ENCODE data around the gene TNFAIP8L2.

The TNFAIP8L2 gene

DNA sequence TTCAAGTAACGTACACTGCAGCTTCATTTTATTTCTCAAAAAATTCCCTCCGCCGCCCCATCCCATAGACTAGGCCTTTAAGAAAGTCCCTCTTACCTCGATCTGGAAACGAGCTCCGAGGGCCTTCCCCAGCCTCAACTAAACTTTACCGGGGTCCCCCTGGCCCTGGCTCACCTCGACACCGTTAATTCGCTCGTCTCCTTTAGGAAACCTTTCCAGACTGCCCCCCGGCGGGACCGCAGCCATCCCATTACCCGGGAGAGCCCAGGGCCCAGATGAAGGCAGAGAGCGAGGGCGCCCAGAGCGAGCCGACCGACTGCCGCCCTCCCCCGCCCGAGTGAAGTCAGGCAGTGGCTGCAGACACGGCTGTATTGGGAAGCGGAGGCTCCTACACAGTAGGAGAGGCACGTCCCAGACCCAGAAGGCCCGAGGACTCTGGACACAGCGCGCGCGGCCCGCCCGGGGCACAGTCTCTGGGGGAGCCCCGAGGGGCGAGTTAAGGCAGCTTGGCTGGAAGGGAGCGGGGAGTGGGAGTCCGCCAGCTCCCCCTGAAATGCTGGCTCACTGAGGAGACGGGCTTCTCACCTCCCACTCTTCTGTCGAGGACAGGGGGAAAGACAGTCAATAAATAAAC lies 24.6 kb upstream of the TNFAIP8L2 start:
- TF ChIP-seq, protein P1, sequence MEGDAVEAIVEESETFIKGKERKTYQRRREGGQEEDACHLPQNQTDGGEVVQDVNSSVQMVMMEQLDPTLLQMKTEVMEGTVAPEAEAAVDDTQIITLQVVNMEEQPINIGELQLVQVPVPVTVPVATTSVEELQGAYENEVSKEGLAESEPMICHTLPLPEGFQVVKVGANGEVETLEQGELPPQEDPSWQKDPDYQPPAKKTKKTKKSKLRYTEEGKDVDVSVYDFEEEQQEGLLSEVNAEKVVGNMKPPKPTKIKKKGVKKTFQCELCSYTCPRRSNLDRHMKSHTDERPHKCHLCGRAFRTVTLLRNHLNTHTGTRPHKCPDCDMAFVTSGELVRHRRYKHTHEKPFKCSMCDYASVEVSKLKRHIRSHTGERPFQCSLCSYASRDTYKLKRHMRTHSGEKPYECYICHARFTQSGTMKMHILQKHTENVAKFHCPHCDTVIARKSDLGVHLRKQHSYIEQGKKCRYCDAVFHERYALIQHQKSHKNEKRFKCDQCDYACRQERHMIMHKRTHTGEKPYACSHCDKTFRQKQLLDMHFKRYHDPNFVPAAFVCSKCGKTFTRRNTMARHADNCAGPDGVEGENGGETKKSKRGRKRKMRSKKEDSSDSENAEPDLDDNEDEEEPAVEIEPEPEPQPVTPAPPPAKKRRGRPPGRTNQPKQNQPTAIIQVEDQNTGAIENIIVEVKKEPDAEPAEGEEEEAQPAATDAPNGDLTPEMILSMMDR (IDR thresholded peaks at IDR 0.05; ENCODE audit: control insufficient read depth, extremely low read depth, insufficient read depth), result no peak
- no peak for DNase-seq (ENCODE audit: low read depth)
- H3K4me3 ChIP-seq (ENCODE audit: low read depth, low read length), result no peak overlapping the region

GRCh38 chr1:151132335-151133017 lies 24.0 kb upstream of the TNFAIP8L2 start:
- TF ChIP-seq, protein P1 (IDR thresholded peaks at IDR 0.05; ENCODE audit: control insufficient read depth, extremely low read depth, insufficient read depth), result no peak
- no peak for DNase-seq (ENCODE audit: low read depth)
- no peak overlapping the region for H3K4me3 ChIP-seq (ENCODE audit: low read depth, low read length)

- no peak overlapping the region for H3K4me3 ChIP-seq (ENCODE audit: low read depth, low read length)
- TF ChIP-seq, protein P1 (IDR thresholded peaks at IDR 0.05; ENCODE audit: control insufficient read depth, extremely low read depth, insufficient read depth), result no peak
Measured at GRCh38 chr1:151133018-151133806, 23.2 kb upstream of the TNFAIP8L2 start.

DNA sequence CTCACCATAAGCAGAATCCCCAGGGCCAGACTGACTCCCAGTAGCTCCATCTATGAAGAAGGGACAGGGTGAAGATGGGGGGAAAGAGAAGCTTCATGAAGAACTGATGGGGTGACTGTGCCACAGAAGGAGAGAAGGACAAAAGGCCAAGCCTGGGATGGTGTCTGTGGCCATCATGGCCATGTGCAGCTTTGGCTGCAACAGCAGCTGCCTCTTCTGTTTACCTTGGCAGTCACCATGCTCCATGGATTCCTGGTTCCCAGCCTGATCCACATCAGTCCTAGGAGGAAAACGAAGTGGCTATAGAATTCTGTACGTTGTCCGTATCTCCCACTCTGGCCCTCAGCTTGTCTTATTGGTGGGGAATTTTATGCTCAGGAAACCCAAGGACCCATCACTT lies 22.1 kb upstream of the TNFAIP8L2 start:
- DNase-seq (ENCODE audit: low read depth), result peak; percentile 19
- TF ChIP-seq, protein P1 (IDR thresholded peaks at IDR 0.05; ENCODE audit: control insufficient read depth, extremely low read depth, insufficient read depth), result no peak
- no peak overlapping the region for H3K4me3 ChIP-seq (ENCODE audit: low read depth, low read length)

More at GRCh38 chr1:151133018-151133806, 23.2 kb upstream of the TNFAIP8L2 start:
- DNase-seq (ENCODE audit: low read depth), result no peak

DNA sequence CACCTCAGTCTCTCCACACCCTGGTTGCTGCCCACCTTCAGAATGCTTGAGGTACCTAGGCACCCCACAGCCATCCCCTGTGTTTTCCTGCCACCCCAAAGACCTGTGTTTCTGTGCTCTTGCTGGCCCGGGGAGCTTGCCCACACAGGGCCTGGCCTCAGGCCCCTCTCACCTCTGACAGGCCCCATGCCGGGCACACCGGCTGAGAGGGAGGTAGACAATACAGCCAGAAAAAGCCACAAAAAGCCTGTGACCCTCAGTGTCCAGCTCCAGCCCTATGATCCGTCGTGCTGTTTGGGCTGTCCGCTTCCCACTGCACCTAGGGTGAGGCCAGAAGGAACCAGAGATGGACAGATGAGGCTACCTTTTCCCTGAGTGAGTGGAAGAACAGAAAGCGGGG lies 21.5 kb upstream of the TNFAIP8L2 start:
- no peak overlapping the region for H3K4me3 ChIP-seq (ENCODE audit: low read depth, low read length)
- TF ChIP-seq, protein P1 (IDR thresholded peaks at IDR 0.05; ENCODE audit: control insufficient read depth, extremely low read depth, insufficient read depth), result no peak
- DNase-seq (ENCODE audit: low read depth), result no peak

DNA sequence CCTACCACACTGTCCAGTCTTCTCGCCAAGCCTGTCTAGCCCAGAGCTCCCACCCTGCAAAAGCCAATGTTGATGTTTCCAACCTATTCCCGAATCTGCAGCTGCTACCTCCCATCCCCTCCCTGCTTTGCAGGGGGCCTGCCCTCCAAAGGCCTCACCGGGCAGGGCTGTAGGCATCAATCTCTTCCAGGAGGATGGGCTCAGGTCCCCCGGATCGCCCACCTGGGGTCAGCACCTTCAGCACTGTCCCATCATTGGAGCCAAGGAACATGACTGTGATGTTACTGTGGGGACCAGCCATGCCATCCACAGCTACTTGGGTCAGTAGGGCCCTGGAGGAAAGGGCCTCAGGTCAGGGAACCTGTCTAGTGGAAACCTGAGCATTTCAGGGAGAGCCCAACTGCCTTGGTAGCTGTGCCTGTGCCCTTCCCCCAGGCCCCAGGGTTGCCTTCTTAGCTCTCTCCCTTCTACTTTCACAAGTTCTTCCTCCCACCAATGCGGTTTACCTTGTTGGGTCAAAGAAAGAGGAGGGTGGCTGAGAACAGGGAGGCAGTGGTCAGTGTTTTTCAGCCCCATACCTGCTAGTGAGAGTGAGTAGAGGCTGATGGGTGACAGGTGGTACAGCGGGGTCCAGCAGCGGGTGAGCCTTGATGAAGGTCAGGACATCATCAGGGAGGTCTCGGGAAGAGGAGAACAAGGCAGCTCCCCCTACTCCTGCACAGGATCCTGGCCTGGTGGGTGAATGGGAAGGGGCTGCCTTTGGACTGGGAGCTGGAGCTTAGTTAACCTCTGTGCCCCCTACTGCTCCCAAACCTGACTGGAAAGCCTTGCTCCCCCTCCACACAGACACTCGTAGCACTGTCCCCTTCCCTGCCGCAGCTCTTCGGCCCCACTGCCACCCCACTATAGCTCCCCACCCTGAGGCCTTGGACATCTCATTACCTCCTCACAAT lies 20.7 kb upstream of the TNFAIP8L2 start:
- H3K4me3 ChIP-seq (ENCODE audit: low read depth, low read length), result no peak overlapping the region
- no peak for DNase-seq (ENCODE audit: low read depth)
- TF ChIP-seq, protein P1 (IDR thresholded peaks at IDR 0.05; ENCODE audit: control insufficient read depth, extremely low read depth, insufficient read depth), result no peak
